Measurements from ENCODE around the gene PARD3. TPM values are rescaled to one million over a fixed set of nuclear protein-coding genes. Genes with fewer than 3 reads are reported as not detected.

PARD3 gene
- total RNA-seq, 2 donors from 2014 or later = 32.0 to 61.9 TPM

- intact Hi-C loops (cut with DNase I) = no loop called here
- WGBS = 56% methylated on average over 7 of the region's 7 CpGs
- no peaks in the 10 kb centered on the region for H3K36me3 ChIP-seq
- no peaks in the 10 kb centered on the region for H3K9me3 ChIP-seq
- H3K27ac ChIP-seq = no peak overlapping the region
- peaks cover 3% of the 10 kb centered on the region for H3K4me1 ChIP-seq (replicated peaks)
- TF ChIP-seq CTCF (IDR thresholded peaks at IDR 0.05) = no peak
- DNase-seq (ENCODE audit: low spot score) = no peak
- H3K27me3 ChIP-seq (replicated peaks; ENCODE audit: insufficient read depth) = no peaks in the 10 kb centered on the region
- H3K4me3 ChIP-seq = no peak overlapping the region
These were observed 83.0 kb downstream of the PARD3 start for GRCh38 chr10:34731885-34732701.

GRCh38 chr10:34731213-34731612 lies 83.9 kb downstream of the PARD3 start:
- TF ChIP-seq CTCF (IDR thresholded peaks at IDR 0.05) (no peak), POLR2AphosphoS5 (IDR thresholded peaks at IDR 0.05) (no peak), POLR2A (IDR thresholded peaks at IDR 0.05) (no peak)
- WGBS = 55% methylated on average over 2 of the region's 2 CpGs
- H3K4me1 ChIP-seq (replicated peaks) = peaks cover 4% of the 10 kb centered on the region

GRCh38 chr10:34730726-34731125 lies 84.4 kb downstream of the PARD3 start:
- intact Hi-C loops (cut with DNase I) = no loop called here
- WGBS = 96% methylated on average over 7 of the region's 7 CpGs
- H3K4me1 ChIP-seq (replicated peaks) = peaks cover 4% of the 10 kb centered on the region
- H3K27ac ChIP-seq = no peak overlapping the region
- no peaks in the 10 kb centered on the region for H3K9me3 ChIP-seq
- H3K27me3 ChIP-seq (replicated peaks; ENCODE audit: insufficient read depth) = no peaks in the 10 kb centered on the region
- no peak for DNase-seq (ENCODE audit: low spot score)
- H3K36me3 ChIP-seq = no peaks in the 10 kb centered on the region
- H3K4me3 ChIP-seq = no peak overlapping the region
- TF ChIP-seq POLR2A (IDR thresholded peaks at IDR 0.05) = no peak
- no peak for TF ChIP-seq CTCF (IDR thresholded peaks at IDR 0.05)
- no peak for TF ChIP-seq POLR2AphosphoS5 (IDR thresholded peaks at IDR 0.05)

More at GRCh38 chr10:34731213-34731612, 83.9 kb downstream of the PARD3 start:
- Histone ChIP-seq H3K9me3 (no peaks in the 10 kb centered on the region), H3K4me3 (no peak overlapping the region), H3K36me3 (no peaks in the 10 kb centered on the region), H3K27me3 (replicated peaks; ENCODE audit: insufficient read depth) (no peaks in the 10 kb centered on the region), H3K27ac (no peak overlapping the region)
- no peak for DNase-seq (ENCODE audit: low spot score)
- intact Hi-C loops (cut with DNase I) = no loop called here

GRCh38 chr10:34729619-34730018 lies 85.5 kb downstream of the PARD3 start:
- Histone ChIP-seq H3K36me3 (no peaks in the 10 kb centered on the region), H3K4me1 (replicated peaks) (peaks cover 4% of the 10 kb centered on the region), H3K4me3 (no peak overlapping the region), H3K27me3 (replicated peaks; ENCODE audit: insufficient read depth) (no peaks in the 10 kb centered on the region), H3K9me3 (no peaks in the 10 kb centered on the region), H3K27ac (no peak overlapping the region)
- WGBS = 43% methylated on average over 5 of the region's 5 CpGs
- no peak for DNase-seq (ENCODE audit: low spot score)
- intact Hi-C loops (cut with DNase I) = loop anchor here (10.0 kb wide), 2 partner anchors 65 to 245 kb away; no protein-coding TSS in a partner anchor
- TF ChIP-seq POLR2A (IDR thresholded peaks at IDR 0.05) = no peak
- TF ChIP-seq CTCF (IDR thresholded peaks at IDR 0.05) = no peak
- TF ChIP-seq POLR2AphosphoS5 (IDR thresholded peaks at IDR 0.05) = no peak

- 62% methylated on average over 1 of the region's 1 CpG for WGBS
- no peaks in the 10 kb centered on the region for H3K9me3 ChIP-seq
- intact Hi-C loops (cut with DNase I) = loop anchor here (10.0 kb wide), 2 partner anchors 64 to 246 kb away; no protein-coding TSS in a partner anchor
- H3K4me1 ChIP-seq (replicated peaks) = peaks cover 4% of the 10 kb centered on the region
- H3K27me3 ChIP-seq (replicated peaks; ENCODE audit: insufficient read depth) = no peaks in the 10 kb centered on the region
- no peak overlapping the region for H3K27ac ChIP-seq
- DNase-seq (ENCODE audit: low spot score) = no peak
- H3K36me3 ChIP-seq = no peaks in the 10 kb centered on the region
- no peak overlapping the region for H3K4me3 ChIP-seq
- TF ChIP-seq POLR2A (IDR thresholded peaks at IDR 0.05) (no peak), CTCF (IDR thresholded peaks at IDR 0.05) (no peak), POLR2AphosphoS5 (IDR thresholded peaks at IDR 0.05) (no peak)
These were observed 86.7 kb downstream of the PARD3 start for GRCh38 chr10:34728361-34728760.
